ENCODE results near the gene SALL3.

The SALL3 gene

DNA sequence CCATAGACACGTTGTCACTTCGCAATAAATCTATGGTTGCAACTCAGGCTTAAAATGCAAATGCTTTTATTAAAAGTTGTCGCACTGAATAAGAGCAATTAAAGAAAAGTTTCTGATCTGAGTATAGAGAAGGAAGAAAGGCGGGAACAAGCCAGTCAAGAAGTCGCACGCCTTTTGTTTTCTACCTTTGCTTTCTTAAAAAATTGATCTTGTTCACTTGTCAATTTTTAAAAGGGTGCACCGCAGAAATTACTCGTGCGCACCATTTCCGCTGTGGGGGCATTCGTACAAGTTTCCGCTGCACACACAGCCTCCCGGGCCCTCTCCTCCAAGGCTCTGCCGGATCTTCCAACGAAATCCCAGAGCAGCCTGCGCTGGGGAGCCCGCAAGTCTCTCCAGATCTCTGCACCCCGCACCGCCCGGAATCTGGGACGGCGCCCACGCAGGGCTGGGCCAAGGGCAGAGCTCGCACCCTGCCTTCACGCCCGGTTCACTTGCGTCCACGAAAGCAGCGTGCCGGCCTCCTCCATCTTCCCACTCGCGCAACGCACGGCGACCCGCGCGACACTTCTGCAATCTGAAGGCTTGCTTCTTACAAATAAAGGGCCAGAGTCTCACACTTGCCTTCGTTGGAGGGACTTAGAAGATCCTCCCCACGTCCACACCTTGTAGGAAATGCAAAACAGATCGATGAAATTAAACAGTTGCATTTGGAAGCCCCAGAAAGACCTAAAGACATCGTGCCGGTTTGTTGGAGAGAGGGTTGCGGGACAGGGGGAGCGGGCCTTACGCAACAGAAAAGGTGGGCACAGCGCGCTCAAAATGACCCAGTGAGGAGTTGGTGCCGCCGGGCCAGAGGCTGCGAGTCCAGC lies 2.6 kb upstream of the SALL3 start:
- DNase-seq (ENCODE audit: low read depth in 1 of 2, low spot score in 1 of 2) = no peak
- no peak for TF ChIP-seq GABPA (IDR thresholded peaks at IDR 0.05; ENCODE audit: low read depth)
- TF ChIP-seq, protein P1, sequence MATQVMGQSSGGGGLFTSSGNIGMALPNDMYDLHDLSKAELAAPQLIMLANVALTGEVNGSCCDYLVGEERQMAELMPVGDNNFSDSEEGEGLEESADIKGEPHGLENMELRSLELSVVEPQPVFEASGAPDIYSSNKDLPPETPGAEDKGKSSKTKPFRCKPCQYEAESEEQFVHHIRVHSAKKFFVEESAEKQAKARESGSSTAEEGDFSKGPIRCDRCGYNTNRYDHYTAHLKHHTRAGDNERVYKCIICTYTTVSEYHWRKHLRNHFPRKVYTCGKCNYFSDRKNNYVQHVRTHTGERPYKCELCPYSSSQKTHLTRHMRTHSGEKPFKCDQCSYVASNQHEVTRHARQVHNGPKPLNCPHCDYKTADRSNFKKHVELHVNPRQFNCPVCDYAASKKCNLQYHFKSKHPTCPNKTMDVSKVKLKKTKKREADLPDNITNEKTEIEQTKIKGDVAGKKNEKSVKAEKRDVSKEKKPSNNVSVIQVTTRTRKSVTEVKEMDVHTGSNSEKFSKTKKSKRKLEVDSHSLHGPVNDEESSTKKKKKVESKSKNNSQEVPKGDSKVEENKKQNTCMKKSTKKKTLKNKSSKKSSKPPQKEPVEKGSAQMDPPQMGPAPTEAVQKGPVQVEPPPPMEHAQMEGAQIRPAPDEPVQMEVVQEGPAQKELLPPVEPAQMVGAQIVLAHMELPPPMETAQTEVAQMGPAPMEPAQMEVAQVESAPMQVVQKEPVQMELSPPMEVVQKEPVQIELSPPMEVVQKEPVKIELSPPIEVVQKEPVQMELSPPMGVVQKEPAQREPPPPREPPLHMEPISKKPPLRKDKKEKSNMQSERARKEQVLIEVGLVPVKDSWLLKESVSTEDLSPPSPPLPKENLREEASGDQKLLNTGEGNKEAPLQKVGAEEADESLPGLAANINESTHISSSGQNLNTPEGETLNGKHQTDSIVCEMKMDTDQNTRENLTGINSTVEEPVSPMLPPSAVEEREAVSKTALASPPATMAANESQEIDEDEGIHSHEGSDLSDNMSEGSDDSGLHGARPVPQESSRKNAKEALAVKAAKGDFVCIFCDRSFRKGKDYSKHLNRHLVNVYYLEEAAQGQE (IDR thresholded peaks at IDR 0.05; ENCODE audit: insufficient replicate concordance, low read depth) = no peak
- TF ChIP-seq POLR2AphosphoS5 (IDR thresholded peaks at IDR 0.05; ENCODE audit: low read depth) = no peak
- TF ChIP-seq SPI1 (IDR thresholded peaks at IDR 0.05; ENCODE audit: borderline replicate concordance, low read depth) = no peak
- TF ChIP-seq, protein P2, sequence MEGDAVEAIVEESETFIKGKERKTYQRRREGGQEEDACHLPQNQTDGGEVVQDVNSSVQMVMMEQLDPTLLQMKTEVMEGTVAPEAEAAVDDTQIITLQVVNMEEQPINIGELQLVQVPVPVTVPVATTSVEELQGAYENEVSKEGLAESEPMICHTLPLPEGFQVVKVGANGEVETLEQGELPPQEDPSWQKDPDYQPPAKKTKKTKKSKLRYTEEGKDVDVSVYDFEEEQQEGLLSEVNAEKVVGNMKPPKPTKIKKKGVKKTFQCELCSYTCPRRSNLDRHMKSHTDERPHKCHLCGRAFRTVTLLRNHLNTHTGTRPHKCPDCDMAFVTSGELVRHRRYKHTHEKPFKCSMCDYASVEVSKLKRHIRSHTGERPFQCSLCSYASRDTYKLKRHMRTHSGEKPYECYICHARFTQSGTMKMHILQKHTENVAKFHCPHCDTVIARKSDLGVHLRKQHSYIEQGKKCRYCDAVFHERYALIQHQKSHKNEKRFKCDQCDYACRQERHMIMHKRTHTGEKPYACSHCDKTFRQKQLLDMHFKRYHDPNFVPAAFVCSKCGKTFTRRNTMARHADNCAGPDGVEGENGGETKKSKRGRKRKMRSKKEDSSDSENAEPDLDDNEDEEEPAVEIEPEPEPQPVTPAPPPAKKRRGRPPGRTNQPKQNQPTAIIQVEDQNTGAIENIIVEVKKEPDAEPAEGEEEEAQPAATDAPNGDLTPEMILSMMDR (IDR thresholded peaks at IDR 0.05; ENCODE audit: insufficient read depth, low read length) = no peak
- H3K4me3 ChIP-seq (replicated peaks; ENCODE audit: insufficient read depth, low read length) = no peak overlapping the region
- no peak overlapping the region for H3K27ac ChIP-seq (replicated peaks)
- peaks cover 76% of the 10 kb centered on the region for H3K27me3 ChIP-seq (ENCODE audit: insufficient read depth, poor library complexity, severe bottlenecking)

DNA sequence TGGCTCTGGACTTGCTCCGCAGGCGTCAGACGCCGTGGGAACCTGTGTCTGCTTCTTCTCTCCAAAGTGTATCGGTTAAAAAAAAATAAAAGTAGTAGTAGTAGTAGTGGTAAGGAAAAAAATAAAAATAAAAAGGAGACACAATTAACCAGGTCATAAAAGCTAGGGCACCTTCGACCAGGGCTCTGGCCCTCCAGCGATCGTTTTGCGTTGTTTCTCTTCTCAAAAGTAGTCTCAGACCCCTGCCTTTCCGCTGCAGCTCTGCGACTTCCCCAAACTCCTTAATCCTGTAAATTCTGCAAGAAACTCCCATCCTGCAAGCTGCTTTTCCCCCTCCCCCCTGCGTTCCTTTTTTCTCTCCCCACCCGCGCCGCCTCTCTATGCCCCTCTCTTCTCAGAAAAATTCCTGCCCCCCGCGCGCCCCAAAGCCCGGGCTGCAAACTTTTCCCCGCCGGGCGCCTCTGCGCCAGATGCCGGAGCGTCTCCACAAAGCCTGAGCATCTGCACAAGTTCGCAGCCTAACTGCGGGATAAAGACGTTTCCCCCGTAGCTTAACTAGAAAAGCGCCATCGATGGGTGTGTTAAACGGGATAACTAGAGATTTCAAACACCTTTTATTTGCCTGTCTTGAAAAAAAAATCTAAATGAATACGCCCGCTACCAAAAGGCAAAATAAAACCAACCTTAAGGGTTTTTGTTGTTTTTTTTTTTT lies 1.8 kb upstream of the SALL3 start:
- TF ChIP-seq POLR2AphosphoS5 (IDR thresholded peaks at IDR 0.05; ENCODE audit: low read depth) (no peak), SPI1 (IDR thresholded peaks at IDR 0.05; ENCODE audit: borderline replicate concordance, low read depth) (no peak), GABPA (IDR thresholded peaks at IDR 0.05; ENCODE audit: low read depth) (no peak)
- TF ChIP-seq, protein P1 (IDR thresholded peaks at IDR 0.05; ENCODE audit: insufficient replicate concordance, low read depth) = no peak
- TF ChIP-seq, protein P2 (IDR thresholded peaks at IDR 0.05; ENCODE audit: insufficient read depth, low read length) = no peak
- H3K4me3 ChIP-seq (replicated peaks; ENCODE audit: insufficient read depth, low read length) = no peak overlapping the region
- DNase-seq (ENCODE audit: low read depth in 1 of 2, low spot score in 1 of 2) = no peak
- H3K27me3 ChIP-seq (ENCODE audit: insufficient read depth, poor library complexity, severe bottlenecking) = peaks cover 76% of the 10 kb centered on the region
- H3K27ac ChIP-seq (replicated peaks) = no peak overlapping the region

DNA sequence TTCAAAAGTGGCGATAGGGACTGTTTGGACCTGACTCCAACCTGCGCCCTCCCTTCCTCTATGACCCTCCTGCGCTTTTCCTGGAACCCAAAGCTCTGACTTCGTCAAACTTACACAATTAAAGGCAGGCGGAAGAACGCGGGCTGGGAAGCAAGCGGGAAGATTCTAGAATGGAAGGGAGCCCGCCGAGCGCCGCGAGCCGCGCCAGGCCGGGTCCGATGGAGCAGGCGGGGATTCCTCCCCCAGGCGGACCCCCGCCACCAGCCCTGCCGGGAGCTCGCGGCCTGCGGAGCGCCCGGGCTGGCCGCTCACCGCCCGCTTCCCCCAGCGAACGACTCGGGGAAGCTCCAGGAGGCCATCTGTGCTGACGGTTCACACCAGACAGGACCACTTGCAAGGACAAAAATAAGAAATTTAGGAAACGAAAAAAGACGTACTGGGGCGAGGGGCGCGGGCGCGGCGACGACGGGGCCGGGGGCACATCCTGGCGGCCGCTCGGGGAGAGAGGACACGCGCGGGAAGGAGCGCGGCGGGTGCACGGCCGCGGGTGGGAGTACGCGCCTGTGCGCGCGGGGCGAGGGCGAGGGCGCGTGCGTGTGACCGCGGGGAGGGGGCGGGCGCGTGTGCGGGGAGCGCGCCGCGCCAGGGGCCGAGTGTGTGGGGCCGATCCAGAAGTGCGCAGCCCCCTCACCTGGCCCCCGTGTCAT lies 1.1 kb upstream of the SALL3 start:
- no peak overlapping the region for H3K4me3 ChIP-seq (replicated peaks; ENCODE audit: insufficient read depth, low read length)
- H3K27me3 ChIP-seq (ENCODE audit: insufficient read depth, poor library complexity, severe bottlenecking) = peaks cover 77% of the 10 kb centered on the region
- TF ChIP-seq, protein P2 (IDR thresholded peaks at IDR 0.05; ENCODE audit: insufficient read depth, low read length) = no peak
- TF ChIP-seq SPI1 (IDR thresholded peaks at IDR 0.05; ENCODE audit: borderline replicate concordance, low read depth) = no peak
- TF ChIP-seq GABPA (IDR thresholded peaks at IDR 0.05; ENCODE audit: low read depth) = no peak
- TF ChIP-seq, protein P1 (IDR thresholded peaks at IDR 0.05; ENCODE audit: insufficient replicate concordance, low read depth) = no peak
- TF ChIP-seq POLR2AphosphoS5 (IDR thresholded peaks at IDR 0.05; ENCODE audit: low read depth) = no peak
- no peak for DNase-seq (ENCODE audit: low read depth in 1 of 2, low spot score in 1 of 2)
- no peak overlapping the region for H3K27ac ChIP-seq (replicated peaks)

All from HL-60 (cell line).